ENCODE results near the gene SRSF12. TPM values are rescaled to one million over a fixed set of nuclear protein-coding genes. Genes with fewer than 3 reads are reported as not detected.

The SRSF12 gene
- total and polyA plus RNA-seq, 4 donors, result 0.49 to 4.0 (median 0.67) TPM

DNA sequence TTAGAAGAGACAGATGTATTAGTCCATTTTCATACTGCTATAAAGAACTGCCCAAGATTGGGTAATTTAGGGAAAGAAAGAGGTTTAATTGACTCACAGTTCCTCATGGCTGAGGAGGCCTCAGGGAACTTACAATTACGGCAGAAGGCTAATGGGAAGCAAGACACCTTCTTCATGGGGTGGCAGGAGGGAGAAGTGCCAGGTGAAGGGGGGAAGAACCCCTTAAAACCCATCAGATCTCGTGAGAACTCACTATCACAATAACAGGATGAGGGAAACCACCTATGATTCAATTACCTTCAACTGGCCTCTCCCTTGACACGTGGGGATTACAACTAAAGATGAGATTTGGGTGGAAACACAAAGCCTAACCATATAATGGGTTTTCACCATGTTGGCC lies 66.2 kb downstream of the SRSF12 start:
- ATAC-seq (ENCODE audit: insufficient read depth, low FRiP score) (no peak), DNase-seq (no peak)
- Histone ChIP-seq H3K9ac (ENCODE audit: insufficient read depth in 1 of 2, low read length in 2 of 2) (no peak overlapping the region), H3K27me3 (ENCODE audit: control insufficient read depth in 3 of 3, insufficient read depth in 3 of 3, low read length in 2 of 3) (no peaks in the 10 kb centered on the region), H3K4me3 (no peak overlapping the region), H3K27ac (ENCODE audit: low read depth in 1 of 2, low read length in 1 of 2) (no peak overlapping the region), H3K4me1 (ENCODE audit: control insufficient read depth in 5 of 5, insufficient read depth in 5 of 5, low read length in 5 of 5) (peaks cover 0 to 14% (median 5%) of the 10 kb centered on the region in 5 donors), H3K36me3 (ENCODE audit: control insufficient read depth in 4 of 4, insufficient read depth in 4 of 4, low read length in 4 of 4) (no peaks in the 10 kb centered on the region), H3K9me3 (ENCODE audit: control insufficient read depth in 4 of 4, insufficient read depth in 3 of 4, low read length in 3 of 4) (no peaks in the 10 kb centered on the region)
- WGBS, 2 donors, result 45 to 67% methylated on average over 3 of the region's 3 CpGs
- TF ChIP-seq, protein P1, sequence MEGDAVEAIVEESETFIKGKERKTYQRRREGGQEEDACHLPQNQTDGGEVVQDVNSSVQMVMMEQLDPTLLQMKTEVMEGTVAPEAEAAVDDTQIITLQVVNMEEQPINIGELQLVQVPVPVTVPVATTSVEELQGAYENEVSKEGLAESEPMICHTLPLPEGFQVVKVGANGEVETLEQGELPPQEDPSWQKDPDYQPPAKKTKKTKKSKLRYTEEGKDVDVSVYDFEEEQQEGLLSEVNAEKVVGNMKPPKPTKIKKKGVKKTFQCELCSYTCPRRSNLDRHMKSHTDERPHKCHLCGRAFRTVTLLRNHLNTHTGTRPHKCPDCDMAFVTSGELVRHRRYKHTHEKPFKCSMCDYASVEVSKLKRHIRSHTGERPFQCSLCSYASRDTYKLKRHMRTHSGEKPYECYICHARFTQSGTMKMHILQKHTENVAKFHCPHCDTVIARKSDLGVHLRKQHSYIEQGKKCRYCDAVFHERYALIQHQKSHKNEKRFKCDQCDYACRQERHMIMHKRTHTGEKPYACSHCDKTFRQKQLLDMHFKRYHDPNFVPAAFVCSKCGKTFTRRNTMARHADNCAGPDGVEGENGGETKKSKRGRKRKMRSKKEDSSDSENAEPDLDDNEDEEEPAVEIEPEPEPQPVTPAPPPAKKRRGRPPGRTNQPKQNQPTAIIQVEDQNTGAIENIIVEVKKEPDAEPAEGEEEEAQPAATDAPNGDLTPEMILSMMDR (IDR thresholded peaks at IDR 0.05; ENCODE audit: control extremely low read depth, extremely low read depth), result no peak

DNA sequence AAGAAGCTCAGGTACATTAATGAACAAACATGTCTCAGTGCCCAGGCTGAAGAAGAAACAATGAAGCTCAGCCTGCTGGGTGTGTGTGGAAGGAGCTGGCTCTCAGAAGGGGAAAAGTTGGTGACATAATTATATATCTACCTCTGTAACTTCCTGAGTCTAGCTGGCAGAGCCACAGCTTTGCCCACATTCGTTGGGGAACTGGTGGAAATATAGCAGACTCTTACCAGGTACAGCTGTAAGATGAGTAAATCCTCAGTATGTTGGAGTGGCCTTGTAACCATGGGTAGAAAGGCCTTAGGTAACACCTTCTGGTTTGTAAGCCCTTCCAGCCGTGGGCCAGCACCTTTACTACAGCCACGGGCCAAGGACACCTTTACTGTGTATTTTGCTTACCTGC lies 67.2 kb downstream of the SRSF12 start:
- 34 to 68% methylated on average over 3 of the region's 3 CpGs for WGBS, 2 donors
- ATAC-seq (ENCODE audit: insufficient read depth, low FRiP score) (no peak), DNase-seq (no peak)
- Histone ChIP-seq H3K9me3 (ENCODE audit: control insufficient read depth in 4 of 4, insufficient read depth in 3 of 4, low read length in 3 of 4) (no peaks in the 10 kb centered on the region), H3K4me1 (ENCODE audit: control insufficient read depth in 5 of 5, insufficient read depth in 5 of 5, low read length in 5 of 5) (peaks cover 0 to 14% (median 5%) of the 10 kb centered on the region in 5 donors), H3K4me3 (no peak overlapping the region), H3K27ac (ENCODE audit: low read depth in 1 of 2, low read length in 1 of 2) (no peak overlapping the region), H3K27me3 (ENCODE audit: control insufficient read depth in 3 of 3, insufficient read depth in 3 of 3, low read length in 2 of 3) (no peaks in the 10 kb centered on the region), H3K36me3 (ENCODE audit: control insufficient read depth in 4 of 4, insufficient read depth in 4 of 4, low read length in 4 of 4) (no peaks in the 10 kb centered on the region), H3K9ac (ENCODE audit: insufficient read depth in 1 of 2, low read length in 2 of 2) (no peak overlapping the region)
- TF ChIP-seq, protein P1 (IDR thresholded peaks at IDR 0.05; ENCODE audit: control extremely low read depth, extremely low read depth), result no peak

DNA sequence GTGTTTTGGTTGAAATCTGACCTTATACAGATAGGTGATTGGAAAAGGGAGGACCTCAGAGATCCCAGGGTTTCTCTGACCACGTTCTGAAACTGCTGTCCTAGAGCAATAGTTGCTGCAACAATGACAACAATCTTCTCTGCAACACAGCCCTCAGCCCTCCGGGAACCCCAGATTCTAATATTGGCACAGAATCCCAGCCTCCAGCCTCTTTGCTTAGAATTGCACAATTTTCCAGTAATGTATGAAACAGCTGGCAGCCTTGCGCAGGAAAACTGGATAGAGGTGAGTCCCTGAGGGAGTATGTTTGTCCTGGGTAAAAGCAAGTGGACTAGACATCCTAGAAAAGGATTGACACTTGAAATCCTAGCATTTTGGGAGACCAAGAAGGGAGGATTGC lies 67.7 kb downstream of the SRSF12 start:
- peak; percentile 66 for ATAC-seq (ENCODE audit: insufficient read depth, low FRiP score)
- Histone ChIP-seq H3K9me3 (ENCODE audit: control insufficient read depth in 4 of 4, insufficient read depth in 3 of 4, low read length in 3 of 4) (no peaks in the 10 kb centered on the region), H3K9ac (ENCODE audit: insufficient read depth in 1 of 2, low read length in 2 of 2) (no peak overlapping the region), H3K27me3 (ENCODE audit: control insufficient read depth in 3 of 3, insufficient read depth in 3 of 3, low read length in 2 of 3) (no peaks in the 10 kb centered on the region), H3K36me3 (ENCODE audit: control insufficient read depth in 4 of 4, insufficient read depth in 4 of 4, low read length in 4 of 4) (no peaks in the 10 kb centered on the region), H3K27ac (ENCODE audit: low read depth in 1 of 2, low read length in 1 of 2) (no peak overlapping the region), H3K4me1 (ENCODE audit: control insufficient read depth in 5 of 5, insufficient read depth in 5 of 5, low read length in 5 of 5) (peaks cover 0 to 14% (median 5%) of the 10 kb centered on the region in 5 donors), H3K4me3 (no peak overlapping the region)
- DNase-seq, result peak; percentile 69 to 92 (median 89)
- WGBS, 2 donors, result 32 to 34% methylated on average over 3 of the region's 3 CpGs
- TF ChIP-seq, protein P1 (IDR thresholded peaks at IDR 0.05; ENCODE audit: control extremely low read depth, extremely low read depth), result no peak

DNA sequence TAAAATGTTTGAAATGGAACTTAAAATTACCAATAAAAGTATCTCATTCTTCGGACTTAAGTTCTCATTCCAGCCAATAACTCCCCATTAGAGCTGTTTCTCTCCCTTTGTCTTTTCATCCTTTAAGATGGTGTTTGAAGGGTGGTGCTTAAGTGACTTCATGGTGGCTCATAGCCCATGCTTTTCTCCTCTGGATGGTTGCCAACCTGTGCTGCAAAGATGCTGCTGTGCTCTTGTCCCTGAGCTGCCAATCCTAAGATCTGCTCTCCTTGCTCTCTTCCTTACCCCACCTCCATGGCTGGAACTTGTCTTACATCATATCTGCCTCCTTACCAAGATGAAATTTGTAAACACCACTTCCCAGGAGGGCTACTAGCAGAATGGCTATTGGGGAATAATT lies 68.9 kb downstream of the SRSF12 start:
- Histone ChIP-seq H3K27me3 (ENCODE audit: control insufficient read depth in 3 of 3, insufficient read depth in 3 of 3, low read length in 2 of 3) (no peaks in the 10 kb centered on the region), H3K4me3 (no peak overlapping the region), H3K9me3 (ENCODE audit: control insufficient read depth in 4 of 4, insufficient read depth in 3 of 4, low read length in 3 of 4) (no peaks in the 10 kb centered on the region), H3K4me1 (ENCODE audit: control insufficient read depth in 5 of 5, insufficient read depth in 5 of 5, low read length in 5 of 5) (peaks cover 0 to 14% (median 5%) of the 10 kb centered on the region in 5 donors), H3K9ac (ENCODE audit: insufficient read depth in 1 of 2, low read length in 2 of 2) (no peak overlapping the region), H3K36me3 (ENCODE audit: control insufficient read depth in 4 of 4, insufficient read depth in 4 of 4, low read length in 4 of 4) (no peaks in the 10 kb centered on the region), H3K27ac (ENCODE audit: low read depth in 1 of 2, low read length in 1 of 2) (no peak overlapping the region)
- TF ChIP-seq, protein P1 (IDR thresholded peaks at IDR 0.05; ENCODE audit: control extremely low read depth, extremely low read depth), result no peak
- DNase-seq, result peak in 2 of 3 donors; percentile 45 to 65
- 83 to 100% methylated on average over 1 of the region's 1 CpG for WGBS, 2 donors
- no peak for ATAC-seq (ENCODE audit: insufficient read depth, low FRiP score)

Data from lung (tissue), 12 donors.